Choroid plexus epithelial cell (primary cell): ENCODE results near the gene DOCK10.

Experiments used
- DNase-seq: peaks from one replicate; pipeline ENCODE4 v3.0.0-alpha.2; 2010; ENCODE audit warnings: low read depth
- H3K4me3 ChIP-seq: 2 replicates; pipeline ENCODE4 v1.5.1; 2011; ENCODE audit warnings: low read depth, mild to moderate bottlenecking, control low read depth, low read length, moderate library complexity
- CTCF ChIP-seq: conservative IDR thresholded peaks from 2 replicates; pipeline ENCODE4 v1.5.1; 2011; ENCODE audit warnings: low read depth, mild to moderate bottlenecking, control low read depth, inconsistent platforms, low read length, moderate library complexity

DOCK10 gene

GRCh38 chr2:224777559-224777930 is 264.7 kb downstream of the DOCK10 start:
- no peak for DNase-seq
- no peak for TF ChIP-seq CTCF
- H3K4me3 ChIP-seq: no peak overlapping the region

GRCh38 chr2:224776795-224777558 is 265.3 kb downstream of the DOCK10 start:
- no peak for TF ChIP-seq CTCF
- no peak for DNase-seq
- no peak overlapping the region for H3K4me3 ChIP-seq

GRCh38 chr2:224775647-224776046 is 266.6 kb downstream of the DOCK10 start:
- no peak for DNase-seq
- H3K4me3 ChIP-seq: no peak overlapping the region
- TF ChIP-seq CTCF: no peak

GRCh38 chr2:224774735-224775134 is 267.5 kb downstream of the DOCK10 start:
- DNase-seq: no peak
- H3K4me3 ChIP-seq: no peak overlapping the region
- TF ChIP-seq CTCF: no peak

- no peak for DNase-seq
- no peak for TF ChIP-seq CTCF
- no peak overlapping the region for H3K4me3 ChIP-seq
Measured at GRCh38 chr2:224772494-224772893, 269.8 kb downstream of the DOCK10 start.

GRCh38 chr2:224769489-224769888 is 272.8 kb downstream of the DOCK10 start:
- no peak for DNase-seq
- no peak for TF ChIP-seq CTCF
- no peak overlapping the region for H3K4me3 ChIP-seq

- H3K4me3 ChIP-seq: no peak overlapping the region
- no peak for DNase-seq
- TF ChIP-seq CTCF: no peak
Measured at GRCh38 chr2:224764565-224765236, 277.6 kb downstream of the DOCK10 start.
